ENCODE data around the gene MGST3. TPM values are rescaled to one million over a fixed set of nuclear protein-coding genes. Genes with fewer than 3 reads are reported as not detected.
"Not testable (repeated sequence)": the region's sequence is repeated elsewhere in the genome, so short reads cannot be mapped to it uniquely, and the experiment has no call there.

MGST3 gene
- total RNA-seq (2014; rRNA removed; shearing (Covaris generic)): 235 and 280 TPM in 2 replicates

GRCh38 chr1:165630629-165631341 lies at the start of gene MGST3:
Gene MGST3 (plus strand): TSS chr1:165631234. CDS start chr1:165649848, 18,614 bp downstream.
- peak within 1 kb of the TSS; percentile 87 for H3K4me3 ChIP-seq (ENCODE audit: insufficient read depth, low read depth, low read length)
- no peaks in the 10 kb centered on the region; the same call in 1 of the 2 replicates for H3K27me3 ChIP-seq (ENCODE audit: control insufficient read depth, insufficient read depth, low read length)
- peak; percentile 94 for DNase-seq
- no peaks in the 10 kb centered on the region for H3K36me3 ChIP-seq (replicated peaks; ENCODE audit: control insufficient read depth, insufficient read depth, low read length)

GRCh38 chr1:165581926-165582325 lies 49.1 kb upstream of the MGST3 start:
- DNase-seq: no peak

GRCh38 chr1:165586398-165586797 lies 44.6 kb upstream of the MGST3 start:
- no peaks in the 10 kb centered on the region for H3K36me3 ChIP-seq (replicated peaks; ENCODE audit: control insufficient read depth, insufficient read depth, low read length)
- no peak for DNase-seq
- no peak overlapping the region for H3K4me3 ChIP-seq (ENCODE audit: insufficient read depth, low read depth, low read length)
- no peaks in the 10 kb centered on the region for H3K27me3 ChIP-seq (ENCODE audit: control insufficient read depth, insufficient read depth, low read length)

More at GRCh38 chr1:165581926-165582325, 49.1 kb upstream of the MGST3 start:
- no peaks in the 10 kb centered on the region for H3K27me3 ChIP-seq (ENCODE audit: control insufficient read depth, insufficient read depth, low read length)
- H3K36me3 ChIP-seq (replicated peaks; ENCODE audit: control insufficient read depth, insufficient read depth, low read length): no peaks in the 10 kb centered on the region
- H3K4me3 ChIP-seq (ENCODE audit: insufficient read depth, low read depth, low read length): no peak overlapping the region

GRCh38 chr1:165591391-165591790 lies 39.6 kb upstream of the MGST3 start:
- H3K27me3 ChIP-seq (ENCODE audit: control insufficient read depth, insufficient read depth, low read length); H3K4me3 ChIP-seq (ENCODE audit: insufficient read depth, low read depth, low read length); H3K36me3 ChIP-seq (replicated peaks; ENCODE audit: control insufficient read depth, insufficient read depth, low read length); DNase-seq: not testable (repeated sequence)

- peak; percentile 48 for DNase-seq
- H3K27me3 ChIP-seq (ENCODE audit: control insufficient read depth, insufficient read depth, low read length): no peaks in the 10 kb centered on the region
- H3K4me3 ChIP-seq (ENCODE audit: insufficient read depth, low read depth, low read length): no peak overlapping the region
- H3K36me3 ChIP-seq (replicated peaks; ENCODE audit: control insufficient read depth, insufficient read depth, low read length): no peaks in the 10 kb centered on the region
These were observed 37.9 kb upstream of the MGST3 start for GRCh38 chr1:165592945-165593823.

- Histone ChIP-seq H3K4me3 (ENCODE audit: insufficient read depth, low read depth, low read length) (no peak overlapping the region), H3K36me3 (replicated peaks; ENCODE audit: control insufficient read depth, insufficient read depth, low read length) (no peaks in the 10 kb centered on the region), H3K27me3 (ENCODE audit: control insufficient read depth, insufficient read depth, low read length) (no peaks in the 10 kb centered on the region)
- no peak for DNase-seq
These were observed 35.6 kb upstream of the MGST3 start for GRCh38 chr1:165595246-165595938.

- H3K36me3 ChIP-seq (replicated peaks; ENCODE audit: control insufficient read depth, insufficient read depth, low read length): no peaks in the 10 kb centered on the region
- peak overlapping the region; percentile 81 for H3K4me3 ChIP-seq (ENCODE audit: insufficient read depth, low read depth, low read length)
- DNase-seq: peak; percentile 91
- H3K27me3 ChIP-seq (ENCODE audit: control insufficient read depth, insufficient read depth, low read length): no peaks in the 10 kb centered on the region
These were observed 33.0 kb upstream of the MGST3 start for GRCh38 chr1:165597883-165598675.

- Histone ChIP-seq H3K27me3 (ENCODE audit: control insufficient read depth, insufficient read depth, low read length) (no peaks in the 10 kb centered on the region), H3K4me3 (ENCODE audit: insufficient read depth, low read depth, low read length) (peak overlapping the region; percentile 81), H3K36me3 (replicated peaks; ENCODE audit: control insufficient read depth, insufficient read depth, low read length) (no peaks in the 10 kb centered on the region)
- peak; percentile 45 for DNase-seq
These were observed 32.4 kb upstream of the MGST3 start for GRCh38 chr1:165598676-165599059.

GRCh38 chr1:165600793-165601192 lies 30.2 kb upstream of the MGST3 start:
- Histone ChIP-seq H3K4me3 (ENCODE audit: insufficient read depth, low read depth, low read length) (no peak overlapping the region), H3K36me3 (replicated peaks; ENCODE audit: control insufficient read depth, insufficient read depth, low read length) (no peaks in the 10 kb centered on the region), H3K27me3 (ENCODE audit: control insufficient read depth, insufficient read depth, low read length) (no peaks in the 10 kb centered on the region)
- no peak for DNase-seq

- H3K4me3 ChIP-seq (ENCODE audit: insufficient read depth, low read depth, low read length): no peak overlapping the region
- no peaks in the 10 kb centered on the region for H3K27me3 ChIP-seq (ENCODE audit: control insufficient read depth, insufficient read depth, low read length)
- DNase-seq: no peak
- no peaks in the 10 kb centered on the region for H3K36me3 ChIP-seq (replicated peaks; ENCODE audit: control insufficient read depth, insufficient read depth, low read length)
These were observed 27.2 kb upstream of the MGST3 start for GRCh38 chr1:165603810-165604209.

- DNase-seq: no peak
- Histone ChIP-seq H3K36me3 (replicated peaks; ENCODE audit: control insufficient read depth, insufficient read depth, low read length) (no peaks in the 10 kb centered on the region), H3K27me3 (ENCODE audit: control insufficient read depth, insufficient read depth, low read length) (no peaks in the 10 kb centered on the region), H3K4me3 (ENCODE audit: insufficient read depth, low read depth, low read length) (no peak overlapping the region)
These were observed 25.8 kb upstream of the MGST3 start for GRCh38 chr1:165605246-165605645.

- not testable (repeated sequence) for H3K27me3 ChIP-seq (ENCODE audit: control insufficient read depth, insufficient read depth, low read length); H3K36me3 ChIP-seq (replicated peaks; ENCODE audit: control insufficient read depth, insufficient read depth, low read length); H3K4me3 ChIP-seq (ENCODE audit: insufficient read depth, low read depth, low read length)
These were observed 24.4 kb upstream of the MGST3 start for GRCh38 chr1:165606676-165607075.

GRCh38 chr1:165610866-165611265 lies 20.2 kb upstream of the MGST3 start:
- Histone ChIP-seq H3K36me3 (replicated peaks; ENCODE audit: control insufficient read depth, insufficient read depth, low read length) (no peaks in the 10 kb centered on the region), H3K4me3 (ENCODE audit: insufficient read depth, low read depth, low read length) (no peak overlapping the region), H3K27me3 (ENCODE audit: control insufficient read depth, insufficient read depth, low read length) (no peaks in the 10 kb centered on the region; the same call in 1 of the 2 replicates)
- no peak for DNase-seq

More at GRCh38 chr1:165606676-165607075, 24.4 kb upstream of the MGST3 start:
- not testable (repeated sequence) for DNase-seq

GRCh38 chr1:165612062-165612461 lies 19.0 kb upstream of the MGST3 start:
- no peaks in the 10 kb centered on the region for H3K36me3 ChIP-seq (replicated peaks; ENCODE audit: control insufficient read depth, insufficient read depth, low read length)
- no peak for DNase-seq

More at GRCh38 chr1:165612062-165612461, 19.0 kb upstream of the MGST3 start:
- H3K27me3 ChIP-seq (ENCODE audit: control insufficient read depth, insufficient read depth, low read length): no peaks in the 10 kb centered on the region; the same call in 1 of the 2 replicates
- H3K4me3 ChIP-seq (ENCODE audit: insufficient read depth, low read depth, low read length): no peak overlapping the region
